ENCODE results near the gene GPR137. TPM values are rescaled to one million over a fixed set of nuclear protein-coding genes. Genes with fewer than 3 reads are reported as not detected.

Gene GPR137
- total and polyA plus RNA-seq, 9 of the 15 experiments (the other 6 are each of a cell fraction or from before 2014, with no cell fraction given): 0.32 to 26.7 (median 10.7) TPM

GRCh38 chr11:64269540-64270220, 16.0 kb upstream of the GPR137 start (continued):
- TF ChIP-seq CSDE1 (IDR thresholded peaks at IDR 0.05): no peak
- peak; percentile 74 for TF ChIP-seq ERF (CRISPR knock-in tag; IDR thresholded peaks at IDR 0.05)
- TF ChIP-seq ZBTB26 (CRISPR knock-in tag; IDR thresholded peaks at IDR 0.05): 0 out of 2 replicates have a peak, but pooled peaks have one; percentile 3
- no peak for TF ChIP-seq STAG1 (CRISPR knock-in tag; IDR thresholded peaks at IDR 0.05; ENCODE audit: borderline replicate concordance)
- TF ChIP-seq FOSL1 (tag; conservative IDR thresholded peaks at IDR 0.05): no peak; the same call in 1 of the 2 replicates
- TF ChIP-seq HDAC8 (tag; IDR thresholded peaks at IDR 0.05): no peak
- TF ChIP-seq ZNF274 (IDR thresholded peaks at IDR 0.05; ENCODE audit: borderline replicate concordance, low read depth, low read length): no peak
- TF ChIP-seq SRSF3 (IDR thresholded peaks at IDR 0.05; ENCODE audit: insufficient read depth, low read length): no peak
- TF ChIP-seq RNF219 (CRISPR knock-in tag; IDR thresholded peaks at IDR 0.05): no peak
- TF ChIP-seq SRSF9 (IDR thresholded peaks at IDR 0.05; ENCODE audit: borderline replicate concordance, low read depth, low read length): no peak
- peak; percentile 92 to 95 for TF ChIP-seq SIX5 (IDR thresholded peaks at IDR 0.05; ENCODE audit: borderline replicate concordance in 1 of 2, insufficient read depth in 1 of 2, low read depth in 1 of 2, low read length in 2 of 2)
- TF ChIP-seq ZNF197 (CRISPR knock-in tag; IDR thresholded peaks at IDR 0.05; ENCODE audit: low read depth): peak; percentile 34; the same call in 1 of the 2 replicates
- peak; percentile 93 for TF ChIP-seq ETV5 (CRISPR knock-in tag; IDR thresholded peaks at IDR 0.05; ENCODE audit: low read depth)
- peak in 1 of 2 experiments; percentile 51; a peak in 1 of 4 replicates for TF ChIP-seq UBTF (IDR thresholded peaks at IDR 0.05; ENCODE audit: borderline replicate concordance in 1 of 2, low read depth in 2 of 2, low read length in 2 of 2)
- no peak; a peak in 2 of 4 replicates for TF ChIP-seq SIN3A (IDR thresholded peaks at IDR 0.05; ENCODE audit: borderline replicate concordance in 2 of 2, control insufficient read depth in 1 of 2, low read depth in 2 of 2, low read length in 2 of 2)
- TF ChIP-seq MTA2 (IDR thresholded peaks at IDR 0.05; ENCODE audit: low read depth): peak; percentile 91
- no peak; the same call in 1 of the 2 replicates for TF ChIP-seq ZBED1 (IDR thresholded peaks at IDR 0.05)
- peak; percentile 95 to 96 for TF ChIP-seq NRF1 (conservative IDR thresholded peaks at IDR 0.05 in 1 of 2, IDR thresholded peaks at IDR 0.05 in 1 of 2)
- peak; percentile 86 for TF ChIP-seq ASH1L (IDR thresholded peaks at IDR 0.05; ENCODE audit: borderline replicate concordance, low read depth, partially characterized antibody)
- TF ChIP-seq ZNF239 (CRISPR knock-in tag; IDR thresholded peaks at IDR 0.05): no peak
- TF ChIP-seq SMAD2 (IDR thresholded peaks at IDR 0.05; ENCODE audit: low read depth, low read length): no peak
- TF ChIP-seq ZSCAN32 (CRISPR knock-in tag; IDR thresholded peaks at IDR 0.05): peak; percentile 45
- TF ChIP-seq HNRNPK (IDR thresholded peaks at IDR 0.05; ENCODE audit: low read depth, low read length, poor library complexity, severe bottlenecking): no peak
